GM12878 (cell line): ENCODE measurements around the gene ANO10. TPM values are rescaled to one million over a fixed set of nuclear protein-coding genes. Genes with fewer than 3 reads are reported as not detected.

Source experiments
- ATAC-seq: fragments of 200-7000 bp; cut with Tn5 transposase; 3 replicates; pipeline ENCODE4 v1.9.1; 2020; ENCODE audit warnings: mild to moderate bottlenecking, moderate library complexity
- BruUV-seq: library from RNA; stranded (reverse); fragments of 400-500 nt; replicated peaks from 2 replicates; lab custom pipeline; 2021; lab: Mats Ljungman, UMichigan
- CTCF ChIA-PET: fragments of 300-600 bp; sonication (Branson Sonifier 250); formaldehyde crosslinking; extraction: SDS; loops from one replicate; lab custom pipeline; 2021; ENCODE audit warnings: inconsistent platforms; lab: Yijun Ruan, JAX
- POLR2A ChIA-PET: fragments of 350-600 bp; formaldehyde crosslinking; extraction: SDS; loops from one replicate; lab custom pipeline; 2021; ENCODE audit warnings: inconsistent platforms; lab: Charles Lee
- RAD21 ChIA-PET: fragments of 300-600 bp; sonication (Branson Sonifier 250); formaldehyde crosslinking; loops from one replicate; lab custom pipeline; 2023; ENCODE audit warnings: antibody characterized with exemption; ENCODE audit not compliant: unreplicated experiment; lab: Charles Lee
- SMC1A ChIA-PET: fragments of 300-600 bp; sonication (Branson Sonifier 250); formaldehyde crosslinking; loops from one replicate; lab custom pipeline; 2023; ENCODE audit not compliant: unreplicated experiment, uncharacterized antibody; lab: Charles Lee
- DNase-seq: peaks from one replicate; pipeline ENCODE4 v3.0.0-alpha.2; 2011; ENCODE audit warnings: low read depth, low spot score
- FAIRE-seq: peaks from 3 replicates; lab custom pipeline; 2011; peaks lifted over from hg19 to GRCh38; lab: Jason Lieb, UNC
- H2AFZ ChIP-seq: 2 replicates; pipeline ENCODE4 v1.6.0; 2011; ENCODE audit warnings: low read depth, low read length, control low read depth; ENCODE audit not compliant: control insufficient read depth
- H3K27ac ChIP-seq: 2 replicates; pipeline ENCODE4 v1.5.1; 2011; ENCODE audit warnings: control low read depth; ENCODE audit not compliant: control insufficient read depth, insufficient read depth
- H3K27me3 ChIP-seq, 2 experiments: replicated peaks in 1 of 2; 2 replicates each; pipeline versions ENCODE4 v1.6.0 to v1.6.1; 2011; ENCODE audit warnings: low read length in 1 of 2; ENCODE audit not compliant: control insufficient read depth in 2 of 2, insufficient read depth in 2 of 2
- H3K36me3 ChIP-seq, 2 experiments: 2 replicates each; pipeline ENCODE4 v1.5.1; 2011; ENCODE audit warnings: low read length in 1 of 2; ENCODE audit not compliant: control insufficient read depth in 2 of 2, insufficient read depth in 2 of 2
- H3K4me1 ChIP-seq: 2 replicates; pipeline ENCODE4 v1.6.1; 2011; ENCODE audit warnings: mild to moderate bottlenecking, low read length, moderate library complexity, mixed read lengths; ENCODE audit not compliant: control insufficient read depth, insufficient read depth
- H3K4me2 ChIP-seq: 2 replicates; pipeline ENCODE4 v1.6.0; 2011; ENCODE audit warnings: control low read depth; ENCODE audit not compliant: control insufficient read depth, insufficient read depth
- H3K4me3 ChIP-seq: fragments of 200-600 bp; sonication (generic); 2 replicates; pipeline ENCODE4 v1.5.1; 2016
- H3K79me2 ChIP-seq: 2 replicates; pipeline ENCODE4 v1.6.0; 2011; ENCODE audit warnings: low read length; ENCODE audit not compliant: control insufficient read depth, insufficient read depth
- H3K9ac ChIP-seq: 2 replicates; pipeline ENCODE4 v1.8.0; 2011; ENCODE audit warnings: low read length, control low read depth, mixed read lengths; ENCODE audit not compliant: control insufficient read depth, insufficient read depth
- H3K9me3 ChIP-seq: replicated peaks from 3 replicates; pipeline ENCODE4 v1.5.1; 2011; ENCODE audit warnings: mild to moderate bottlenecking, low read length; ENCODE audit not compliant: control insufficient read depth, insufficient read depth
- H4K20me1 ChIP-seq: 2 replicates; pipeline ENCODE4 v1.6.0; 2011; ENCODE audit not compliant: control insufficient read depth, insufficient read depth
- BCL11A ChIP-seq: IDR thresholded peaks from 2 replicates; pipeline ENCODE4 v1.6.1; 2011; ENCODE audit warnings: low read depth, low read length
- BRCA1 ChIP-seq: IDR thresholded peaks from 2 replicates; pipeline ENCODE4 v1.6.1; 2011; ENCODE audit warnings: low read depth, low read length, improper control_type of control experiment
- MTA3 ChIP-seq: IDR thresholded peaks from 2 replicates; pipeline ENCODE4 v1.6.1; 2012; ENCODE audit warnings: low read length, inconsistent platforms, borderline replicate concordance
- PAX5 ChIP-seq: IDR thresholded peaks from 2 replicates; pipeline ENCODE4 v1.6.1; 2011; ENCODE audit warnings: low read depth, low read length, borderline replicate concordance
- POLR2AphosphoS5 ChIP-seq: IDR thresholded peaks from 2 replicates; pipeline ENCODE4 v1.6.1; 2011; ENCODE audit warnings: mild to moderate bottlenecking, low read length, inconsistent platforms
- RB1 ChIP-seq: fragments of 450-650 bp; formaldehyde crosslinking; IDR thresholded peaks from 2 replicates; pipeline ENCODE4 v1.6.1; 2017; ENCODE audit warnings: mild to moderate bottlenecking, borderline replicate concordance
- SMC3 ChIP-seq: IDR thresholded peaks from 2 replicates; pipeline ENCODE4 v1.6.1; 2011; ENCODE audit warnings: low read length, improper control_type of control experiment, borderline replicate concordance
- STAT1 ChIP-seq: fragments of 450-650 bp; conservative IDR thresholded peaks from 2 replicates; pipeline ENCODE4 v1.6.1; 2014; ENCODE audit warnings: antibody characterized with exemption, mild to moderate bottlenecking
- TCF12 ChIP-seq: IDR thresholded peaks from 2 replicates; pipeline ENCODE4 v1.6.1; 2011; ENCODE audit warnings: low read depth, mild to moderate bottlenecking, low read length
- WRNIP1 ChIP-seq: IDR thresholded peaks from 2 replicates; pipeline ENCODE4 v1.6.1; 2011; ENCODE audit warnings: low read depth, low read length, improper control_type of control experiment, borderline replicate concordance
- ZBED1 ChIP-seq: IDR thresholded peaks from 2 replicates; pipeline ENCODE4 v1.6.1; 2016; ENCODE audit warnings: borderline replicate concordance
- ZBTB33 ChIP-seq: fragments of 450-650 bp; IDR thresholded peaks from 2 replicates; pipeline ENCODE4 v1.6.1; 2017; ENCODE audit warnings: mild to moderate bottlenecking
- ZNF24 ChIP-seq: fragments of 450-650 bp; IDR thresholded peaks from 2 replicates; pipeline ENCODE4 v1.6.1; 2017; ENCODE audit warnings: antibody characterized with exemption, mild to moderate bottlenecking
- ZNF274 ChIP-seq: IDR thresholded peaks from one replicate; pipeline ENCODE4 v1.8.0; 2011; ENCODE audit not compliant: insufficient read length, insufficient read depth
- WGBS: methylation state at CpG from one replicate; pipeline ENCODE4 v1.1.6; 2016; ENCODE audit warnings: low lambda C conversion rate; ENCODE audit not compliant: insufficient replicate concordance, insufficient coverage; ENCODE audit errors: missing lambda C conversion rate; 5-methylcytosine and 5-hydroxymethylcytosine counted together
- in situ Hi-C: fragments of 300-500 bp; cut with MboI; formaldehyde crosslinking; loops from 9 replicates; pipeline ENCODE4 v1.14.3; 2018; ENCODE audit warnings: mixed read lengths
- intact Hi-C: fragments of 100-400 bp; cut with micrococcal nuclease; formaldehyde crosslinking; loops from one replicate; pipeline ENCODE4 v1.14.2; 2022; ENCODE audit not compliant: unreplicated experiment
- polyA plus RNA-seq, 11 experiments: library from polyadenylated mRNA; depleted of rRNA in 4 of 11; unstranded in 6 of 11; stranded (reverse) in 5 of 11; fragments of >200 nt; fragmentation: Nextera tagmentation in 4 of 11; fragmentation: Illumina TruSeq in 1 of 11; extraction: Ambion mirVana in 4 of 11; extraction: Trizol in 1 of 11; gene quantifications; 1 replicate in 1 of 11; 2 replicates in 10 of 11; pipeline versions ENCODE4 v1.2.1 to v1.2.3, GENCODE V29; 2011 to 2016; ENCODE audit warnings: inconsistent platforms in 2 of 11, missing spikeins in 2 of 11, low read depth in 1 of 11
- total RNA-seq, 4 experiments: library from RNA; depleted of rRNA in 3 of 4; stranded (reverse); fragments of >200 nt in 3 of 4; fragmentation: Illumina TruSeq in 1 of 4; extraction: Trizol in 1 of 4; gene quantifications; 2 replicates each; pipeline versions ENCODE4 v1.2.1 to v1.2.3, GENCODE V29; 2013 to 2021

Gene ANO10
- total and polyA plus RNA-seq, 10 of the 15 experiments (the other 5 are each of a cell fraction or from before 2014, with no cell fraction given), result 0.29 to 21.9 (median 1.6) TPM

GRCh38 chr3:43379343-43379742 lies 242.5 kb downstream of the ANO10 start:
- no peaks in the 10 kb centered on the region for H3K79me2 ChIP-seq
- no peak overlapping the region for H3K9ac ChIP-seq
- RAD21 ChIA-PET, result interaction anchor here (1.2 to 2.2 kb wide), 2 partner anchors 217 to 218 kb away, joined by 3 to 6 read pairs; no protein-coding TSS in a partner anchor
- H3K27ac ChIP-seq, result no peak overlapping the region
- no peaks in the 10 kb centered on the region for H3K27me3 ChIP-seq
- H3K4me2 ChIP-seq, result no peak overlapping the region
- POLR2A ChIA-PET, result no interaction called here
- H3K36me3 ChIP-seq, result no peaks in the 10 kb centered on the region
- WGBS, result 76% methylated on average over 3 of the region's 3 CpGs
- no peaks in the 10 kb centered on the region for H3K9me3 ChIP-seq
- H2AFZ ChIP-seq, result no peak overlapping the region
- TF ChIP-seq ZNF24 (no peak), MTA3 (no peak), ZBTB33 (no peak), PAX5 (no peak), ZNF274 (no peak), BCL11A (no peak), BRCA1 (no peak), WRNIP1 (no peak), ZBED1 (no peak), TCF12 (no peak), SMC3 (no peak), STAT1 (no peak), POLR2AphosphoS5 (no peak), RB1 (no peak)
- no peaks in the 10 kb centered on the region for H3K4me1 ChIP-seq
- no TSS peak for BruUV-seq
- intact Hi-C loops (loop anchor here (2.0 to 10.0 kb wide), 2 partner anchors 155 to 419 kb away; no protein-coding TSS in a partner anchor), in situ Hi-C loops (loop anchor here (5.0 to 10.0 kb wide), 2 partner anchors 217 to 415 kb away; no protein-coding TSS in a partner anchor)
- SMC1A ChIA-PET, result interaction anchor here (1.3 to 6.3 kb wide), 7 partner anchors 18 to 418 kb away, joined by 3 to 79 read pairs (median 5); partner anchors contain the start of gene SNRK
- ATAC-seq, result no peak
- no peaks in the 10 kb centered on the region for H4K20me1 ChIP-seq
- no peak overlapping the region for H3K4me3 ChIP-seq
- CTCF ChIA-PET, result interaction anchor here (0.8 to 2.7 kb wide), 6 partner anchors 10 to 418 kb away, joined by 3 to 20 read pairs (median 8); no protein-coding TSS in a partner anchor
- DNase-seq, result no peak
- no peak for FAIRE-seq
